MCF 10A (cell line): ENCODE measurements around the gene NEURL1B. TPM values are rescaled to one million over a fixed set of nuclear protein-coding genes. Genes with fewer than 3 reads are reported as not detected.

Experiments
- BruUV-seq: library from RNA; stranded (reverse); fragments of 400-500 nt; replicated peaks from 2 replicates; lab custom pipeline; 2021; lab: Mats Ljungman, UMichigan
- CTCF ChIA-PET: fragments of 300-600 bp; sonication (Branson Sonifier 250); formaldehyde crosslinking; extraction: SDS; loops from one replicate; lab custom pipeline; 2021; ENCODE audit warnings: antibody characterized with exemption, inconsistent platforms; lab: Yijun Ruan, JAX
- POLR2A ChIA-PET: fragments of 300-600, 350-650 bp; sonication (Branson Sonifier 250); formaldehyde crosslinking; extraction: SDS; loops from one replicate; lab custom pipeline; 2020; ENCODE audit warnings: antibody characterized with exemption, inconsistent platforms; lab: Yijun Ruan, JAX
- DNase-seq: peaks from one replicate; pipeline ENCODE4 v3.0.0-alpha.2; 2018; ENCODE audit not compliant: unreplicated experiment
- H3K27ac Mint-ChIP-seq: one replicate; pipeline ENCODE4 v1.8.0; 2022; ENCODE audit warnings: mild to moderate bottlenecking, low read depth, mixed read lengths; ENCODE audit not compliant: unreplicated experiment
- H3K27me3 Mint-ChIP-seq: one replicate; pipeline ENCODE4 v1.8.0; 2022; ENCODE audit warnings: mixed read lengths; ENCODE audit not compliant: insufficient read depth, unreplicated experiment
- H3K36me3 Mint-ChIP-seq: one replicate; pipeline ENCODE4 v1.8.0; 2022; ENCODE audit warnings: mild to moderate bottlenecking, moderate library complexity, mixed read lengths; ENCODE audit not compliant: insufficient read depth, unreplicated experiment
- H3K4me1 Mint-ChIP-seq: one replicate; pipeline ENCODE4 v1.8.0; 2022; ENCODE audit warnings: mixed read lengths; ENCODE audit not compliant: insufficient read depth, unreplicated experiment
- H3K4me3 Mint-ChIP-seq: one replicate; pipeline ENCODE4 v1.8.0; 2022; ENCODE audit warnings: mild to moderate bottlenecking, moderate library complexity, mixed read lengths; ENCODE audit not compliant: unreplicated experiment
- H3K9me3 Mint-ChIP-seq: one replicate; pipeline ENCODE4 v1.8.0; 2022; ENCODE audit warnings: mixed read lengths; ENCODE audit not compliant: unreplicated experiment
- intact Hi-C: fragments of 100-400 bp; cut with micrococcal nuclease; formaldehyde crosslinking; loops from 2 replicates; pipeline ENCODE4 v1.14.1; 2022
- total RNA-seq: library from RNA; stranded (reverse); gene quantifications from 2 replicates; pipeline ENCODE4 v1.2.3, GENCODE V29; 2022
- TF ChIP-seq, protein P1 (sequence below): fragments of 200-600 bp; IDR thresholded peaks from one replicate; pipeline ENCODE4 v1.8.0; 2022; ENCODE audit warnings: antibody characterized with exemption, mild to moderate bottlenecking; ENCODE audit not compliant: unreplicated experiment

The NEURL1B gene
- total RNA-seq, 1 experiment from 2014 or later = 7.6 TPM

- no peaks in the 10 kb centered on the region for H3K27me3 Mint-ChIP-seq
- no peaks in the 10 kb centered on the region for H3K9me3 Mint-ChIP-seq
- ChIA-PET CTCF (interaction anchor here (0.5 to 13.1 kb wide), 61 partner anchors 8 to 1422 kb away, joined by 3 to 604 read pairs (median 4); partner anchors contain the start of genes ATP6V0E1, DUSP1 and RPL26L1), POLR2A (interaction anchor here (0.5 to 3.0 kb wide), 9 partner anchors 9 to 246 kb away, joined by 3 to 25 read pairs (median 5); partner anchors contain the start of genes DUSP1 and RPL26L1)
- no peaks in the 10 kb centered on the region for H3K36me3 Mint-ChIP-seq
- no peak overlapping the region for H3K27ac Mint-ChIP-seq
- intact Hi-C loops = loop anchor here (1.0 kb wide), 1 partner anchor 432 kb away; no protein-coding TSS in a partner anchor
- BruUV-seq = no TSS peak
- peaks cover 38% of the 10 kb centered on the region for H3K4me1 Mint-ChIP-seq
- TF ChIP-seq, protein P1, sequence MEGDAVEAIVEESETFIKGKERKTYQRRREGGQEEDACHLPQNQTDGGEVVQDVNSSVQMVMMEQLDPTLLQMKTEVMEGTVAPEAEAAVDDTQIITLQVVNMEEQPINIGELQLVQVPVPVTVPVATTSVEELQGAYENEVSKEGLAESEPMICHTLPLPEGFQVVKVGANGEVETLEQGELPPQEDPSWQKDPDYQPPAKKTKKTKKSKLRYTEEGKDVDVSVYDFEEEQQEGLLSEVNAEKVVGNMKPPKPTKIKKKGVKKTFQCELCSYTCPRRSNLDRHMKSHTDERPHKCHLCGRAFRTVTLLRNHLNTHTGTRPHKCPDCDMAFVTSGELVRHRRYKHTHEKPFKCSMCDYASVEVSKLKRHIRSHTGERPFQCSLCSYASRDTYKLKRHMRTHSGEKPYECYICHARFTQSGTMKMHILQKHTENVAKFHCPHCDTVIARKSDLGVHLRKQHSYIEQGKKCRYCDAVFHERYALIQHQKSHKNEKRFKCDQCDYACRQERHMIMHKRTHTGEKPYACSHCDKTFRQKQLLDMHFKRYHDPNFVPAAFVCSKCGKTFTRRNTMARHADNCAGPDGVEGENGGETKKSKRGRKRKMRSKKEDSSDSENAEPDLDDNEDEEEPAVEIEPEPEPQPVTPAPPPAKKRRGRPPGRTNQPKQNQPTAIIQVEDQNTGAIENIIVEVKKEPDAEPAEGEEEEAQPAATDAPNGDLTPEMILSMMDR = peak; percentile 100
- peak overlapping the region; percentile 32 for H3K4me3 Mint-ChIP-seq
- DNase-seq = peak; percentile 56
These were observed 72.2 kb downstream of the NEURL1B start for GRCh38 chr5:172713113-172713808.

DNA sequence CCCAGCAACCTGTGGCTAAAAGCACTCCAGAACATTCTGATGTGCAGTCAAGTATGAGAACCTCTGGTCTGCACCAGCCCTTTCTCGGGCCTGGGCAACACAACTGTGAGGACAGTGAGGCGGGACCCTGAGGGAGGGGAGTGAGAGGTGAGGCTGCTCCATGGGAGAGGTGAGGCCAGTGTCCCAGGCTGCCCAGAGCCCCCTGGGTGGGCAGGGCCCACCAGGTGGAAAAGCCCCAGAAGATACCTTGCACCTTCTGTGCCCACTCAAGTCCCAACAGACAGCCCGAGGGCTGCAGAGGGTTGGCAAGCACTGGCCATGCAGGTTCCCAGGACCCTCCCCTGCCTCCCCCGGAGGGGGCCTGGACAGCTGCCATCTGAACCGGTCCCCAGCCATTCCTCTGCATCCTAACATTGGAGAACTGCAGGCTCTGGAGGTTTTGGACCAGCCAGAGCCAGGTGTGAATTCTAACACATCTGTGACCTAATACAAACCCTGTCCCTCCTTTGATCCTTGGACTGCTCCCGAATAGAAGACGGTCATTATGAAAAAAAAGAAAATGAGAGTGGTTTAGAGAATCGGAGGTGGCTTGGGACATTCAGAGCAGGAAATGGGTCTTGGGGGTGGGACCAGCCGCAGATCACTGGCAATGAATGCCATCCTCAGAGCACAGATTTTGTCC is 72.9 kb downstream of the NEURL1B start:
- POLR2A ChIA-PET = interaction anchor here (0.5 to 3.0 kb wide), 23 partner anchors 10 to 344 kb away, joined by 3 to 53 read pairs (median 6); partner anchors contain the start of genes ATP6V0E1, DUSP1 and RPL26L1
- Mint-ChIP-seq H3K27ac (peak overlapping the region; percentile 80), H3K4me3 (no peak overlapping the region), H3K9me3 (no peaks in the 10 kb centered on the region), H3K27me3 (no peaks in the 10 kb centered on the region), H3K36me3 (no peaks in the 10 kb centered on the region), H3K4me1 (peaks cover 38% of the 10 kb centered on the region)
- BruUV-seq = no TSS peak
- CTCF ChIA-PET = interaction anchor here (0.5 to 13.1 kb wide), 58 partner anchors 7 to 1325 kb away, joined by 3 to 604 read pairs (median 5); partner anchors contain the start of genes DUSP1 and RPL26L1
- intact Hi-C loops = loop anchor here (1.0 kb wide), 3 partner anchors 245 to 431 kb away; partner anchors contain the start of gene RPL26L1
- TF ChIP-seq, protein P1 = no peak
- DNase-seq = no peak

DNA sequence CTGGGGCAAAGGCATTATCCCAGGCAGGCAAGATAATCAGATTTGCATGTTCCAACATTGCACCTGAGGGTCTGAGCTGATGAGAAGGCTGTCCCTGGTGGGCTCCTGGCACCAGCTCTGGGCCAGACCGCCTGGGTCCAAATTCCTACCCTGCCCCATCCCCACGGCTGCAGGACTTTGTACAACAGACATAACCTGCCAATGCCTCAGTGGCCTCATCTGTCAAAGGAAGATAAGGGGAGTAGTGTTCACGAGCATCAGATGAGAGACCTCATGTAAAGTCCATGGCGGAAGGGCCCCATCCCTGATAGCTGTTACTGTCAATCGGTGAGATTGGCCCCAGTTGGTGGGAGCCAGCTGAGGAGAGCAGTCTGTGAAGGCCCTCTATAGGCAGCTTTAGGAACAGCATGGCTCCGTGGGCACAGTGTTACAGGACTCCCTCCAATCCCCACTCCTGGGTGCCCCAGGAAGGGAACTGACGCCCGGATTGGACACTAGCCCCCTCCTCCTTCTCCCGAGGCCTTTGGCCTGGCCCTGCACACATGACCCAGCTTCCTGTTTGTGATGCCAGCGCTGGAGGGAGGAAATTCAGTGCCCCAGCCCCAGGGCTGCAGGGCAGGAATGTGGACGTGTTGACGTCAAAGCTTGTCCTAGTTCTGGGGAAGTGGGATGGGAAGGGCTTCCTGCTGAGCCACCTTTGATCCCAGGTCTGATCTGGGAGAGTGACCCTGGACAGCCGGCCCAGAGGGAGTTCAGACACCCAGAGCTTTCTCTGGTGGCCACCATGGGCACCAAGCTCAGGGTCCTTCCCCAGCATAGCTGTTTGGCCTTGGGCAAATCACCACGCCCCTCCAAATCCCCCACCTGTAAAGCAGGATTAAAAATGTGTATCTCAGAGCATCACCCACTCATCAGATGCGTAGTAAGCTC is 73.7 kb downstream of the NEURL1B start:
- intact Hi-C loops = loop anchor here (1.0 kb wide), 3 partner anchors 197 to 343 kb away; partner anchors contain the start of gene RPL26L1
- H3K27me3 Mint-ChIP-seq = no peaks in the 10 kb centered on the region
- peak overlapping the region; percentile 80 for H3K27ac Mint-ChIP-seq
- H3K4me3 Mint-ChIP-seq = no peak overlapping the region
- POLR2A ChIA-PET = interaction anchor here (0.6 to 3.0 kb wide), 27 partner anchors 9 to 343 kb away, joined by 3 to 53 read pairs (median 5); partner anchors contain the start of genes ATP6V0E1, DUSP1 and RPL26L1
- DNase-seq = peak; percentile 99
- CTCF ChIA-PET = interaction anchor here (0.5 to 13.1 kb wide), 65 partner anchors 8 to 1193 kb away, joined by 3 to 604 read pairs (median 4); partner anchors contain the start of genes DUSP1, ERGIC1 and RPL26L1
- H3K36me3 Mint-ChIP-seq = no peaks in the 10 kb centered on the region
- TF ChIP-seq, protein P1 = peak; percentile 97
- H3K9me3 Mint-ChIP-seq = no peaks in the 10 kb centered on the region
- H3K4me1 Mint-ChIP-seq = peaks cover 40% of the 10 kb centered on the region
- BruUV-seq = TSS peak; percentile 76
